ENCODE results near the gene TLR1.

DNA sequence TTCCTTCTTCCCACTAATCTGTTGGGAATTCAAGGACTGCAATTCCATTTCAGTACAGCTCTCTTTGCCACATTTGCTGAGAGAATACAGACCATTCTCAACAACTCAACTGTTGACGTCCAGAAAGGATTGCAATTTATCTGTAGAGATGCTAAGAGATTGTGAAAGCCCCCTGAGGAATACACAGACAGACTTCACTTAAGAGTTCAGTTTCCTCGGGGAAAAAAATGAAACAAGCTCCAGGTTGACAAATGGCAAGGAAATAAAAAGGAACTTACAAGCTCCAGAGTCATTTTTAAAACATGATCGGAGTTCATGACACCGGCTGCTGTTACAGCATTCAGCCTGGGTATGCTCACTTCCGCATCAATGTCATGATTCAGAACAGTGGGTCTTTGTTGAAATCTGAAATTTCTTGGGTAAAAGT, 35.6 kb downstream of the TLR1 start:
- TF ChIP-seq CTCF (IDR thresholded peaks at IDR 0.05) (no peak), POLR2A (IDR thresholded peaks at IDR 0.05) (no peak)

Measured in esophagus squamous epithelium (tissue), 4 donors.